HCT116 (cell line): ENCODE measurements around the gene MLPH. TPM values are rescaled to one million over a fixed set of nuclear protein-coding genes. Genes with fewer than 3 reads are reported as not detected.

Experiments used
- ATAC-seq: fragments of 200-7000 bp; cut with Tn5 transposase; 2 replicates; pipeline ENCODE4 v1.9.1; 2020; ENCODE audit warnings: mild to moderate bottlenecking, moderate library complexity
- BruUV-seq: library from RNA; stranded (reverse); fragments of 400-500 nt; replicated peaks from 2 replicates; lab custom pipeline; 2021; lab: Mats Ljungman, UMichigan
- CTCF ChIA-PET: fragments of 300-600 bp; sonication (Branson Sonifier 250); formaldehyde crosslinking; loops from one replicate; lab custom pipeline; 2021; ENCODE audit warnings: antibody characterized with exemption; lab: Charles Lee
- POLR2A ChIA-PET: fragments of 300-600, 350-600 bp; sonication (Branson Sonifier 250); formaldehyde crosslinking; loops from one replicate; lab custom pipeline; 2021; ENCODE audit warnings: antibody characterized with exemption; lab: Charles Lee
- RAD21 ChIA-PET, 2 experiments: fragments of 300-600 bp; sonication (Branson Sonifier 250); formaldehyde crosslinking; loops; one replicate each; lab custom pipeline; 2023; ENCODE audit warnings: low total read pairs in 2 of 2; ENCODE audit not compliant: uncharacterized antibody in 2 of 2, unreplicated experiment in 2 of 2, low non-redundant PET in 1 of 2; lab: Charles Lee
- DNase-seq: peaks from one replicate; pipeline ENCODE4 v3.0.0-alpha.2; 2010; ENCODE audit warnings: low read depth, low spot score
- H2AFZ ChIP-seq: fragments of 200-600 bp; shearing (Covaris generic), sonication (generic); 2 replicates; pipeline ENCODE4 v1.6.1; 2017; ENCODE audit warnings: low read depth, mixed run types, mixed read lengths, antibody characterized with exemption, low read length; ENCODE audit not compliant: poor library complexity, severe bottlenecking
- H3K27ac ChIP-seq: 2 replicates; pipeline ENCODE4 v1.5.1; 2012; ENCODE audit warnings: low read depth, low read length
- H3K27me3 ChIP-seq: fragments of 200-600 bp; sonication (generic); 2 replicates; pipeline ENCODE4 v1.6.1; 2016; ENCODE audit warnings: mixed run types, low read length, mixed read lengths; ENCODE audit not compliant: insufficient read depth
- H3K36me3 ChIP-seq, 2 experiments: fragments of 200-500 bp in 1 of 2; fragments of 200-600 bp in 1 of 2; sonication (Bioruptor generic) in 1 of 2; sonication (generic) in 1 of 2; 2 replicates each; pipeline versions ENCODE4 v1.5.1 to v1.6.1; 2014 to 2016; ENCODE audit warnings: low read length in 2 of 2, inconsistent platforms in 1 of 2, mixed read lengths in 1 of 2, mixed run types in 1 of 2; ENCODE audit not compliant: insufficient read depth in 2 of 2, control insufficient read depth in 1 of 2
- H3K4me1 ChIP-seq, 2 experiments: fragments of 200-600 bp in 1 of 2; sonication (generic) in 1 of 2; 2 replicates each; pipeline versions ENCODE4 v1.5.1 to v1.6.1; 2012 to 2017; ENCODE audit warnings: low read length in 2 of 2, inconsistent platforms in 1 of 2, mild to moderate bottlenecking in 1 of 2, mixed read lengths in 1 of 2, mixed run types in 1 of 2, moderate library complexity in 1 of 2; ENCODE audit not compliant: insufficient read depth in 2 of 2, control insufficient read depth in 1 of 2
- H3K4me2 ChIP-seq: fragments of 200-600 bp; sonication (generic); 2 replicates; pipeline ENCODE4 v1.6.1; 2017; ENCODE audit warnings: mixed run types, low read length, mixed read lengths
- H3K4me3 ChIP-seq, 2 experiments: fragments of 200-600 bp in 1 of 2; sonication (generic) in 1 of 2; replicated peaks in 1 of 2; 2 replicates each; pipeline ENCODE4 v1.5.1; 2011 to 2016; ENCODE audit warnings: low read length in 2 of 2, control low read depth in 1 of 2, low read depth in 1 of 2, mild to moderate bottlenecking in 1 of 2, mixed read lengths in 1 of 2, mixed run types in 1 of 2
- H3K79me2 ChIP-seq: fragments of 200-600 bp; sonication (generic); 2 replicates; pipeline ENCODE4 v1.6.1; 2017; ENCODE audit warnings: mild to moderate bottlenecking, mixed run types, low read length, moderate library complexity, mixed read lengths; ENCODE audit not compliant: insufficient read depth
- H3K9ac ChIP-seq: fragments of 200-600 bp; sonication (generic); 2 replicates; pipeline ENCODE4 v1.6.1; 2016; ENCODE audit warnings: low read length, mixed read lengths
- H3K9me2 ChIP-seq: fragments of 200-600 bp; sonication (generic), shearing (Covaris generic); 2 replicates; pipeline ENCODE4 v1.6.1; 2017; ENCODE audit warnings: mixed run types, mild to moderate bottlenecking, moderate library complexity; ENCODE audit not compliant: insufficient read depth
- H3K9me3 ChIP-seq, 2 experiments: fragments of 200-500 bp in 1 of 2; fragments of 200-600 bp in 1 of 2; sonication (Bioruptor generic) in 1 of 2; sonication (generic) in 1 of 2; 2 replicates each; pipeline ENCODE4 v1.6.1; 2014 to 2017; ENCODE audit warnings: low read length in 2 of 2, mixed read lengths in 2 of 2, inconsistent platforms in 1 of 2, low read depth in 1 of 2, mild to moderate bottlenecking in 1 of 2, mixed run types in 1 of 2, moderate library complexity in 1 of 2; ENCODE audit not compliant: control insufficient read depth in 1 of 2, insufficient read depth in 1 of 2
- H4K20me1 ChIP-seq: fragments of 200-600 bp; sonication (generic), shearing (Covaris generic); 2 replicates; pipeline ENCODE4 v1.6.1; 2017; ENCODE audit warnings: mixed run types, mild to moderate bottlenecking, moderate library complexity; ENCODE audit not compliant: insufficient read depth
- CBX3 ChIP-seq: IDR thresholded peaks from 2 replicates; pipeline ENCODE4 v1.6.1; 2012; ENCODE audit warnings: low read depth
- CEBPB ChIP-seq: IDR thresholded peaks from 2 replicates; pipeline ENCODE4 v1.6.1; 2012; ENCODE audit warnings: low read depth
- CTCF ChIP-seq, 3 experiments: fragments of 200-600 bp in 1 of 3; sonication (generic) in 1 of 3; IDR thresholded peaks in 2 of 3; conservative IDR thresholded peaks in 1 of 3; 2 replicates each; pipeline ENCODE4 v1.5.1; 2012 to 2017; ENCODE audit warnings: low read depth in 2 of 3, low read length in 2 of 3, antibody characterized with exemption in 1 of 3, borderline replicate concordance in 1 of 3, control low read depth in 1 of 3, mild to moderate bottlenecking in 1 of 3, mixed read lengths in 1 of 3, mixed run types in 1 of 3, moderate library complexity in 1 of 3; ENCODE audit not compliant: insufficient read depth in 1 of 3
- EGR1 ChIP-seq: IDR thresholded peaks from 2 replicates; pipeline ENCODE4 v1.6.1; 2012; ENCODE audit warnings: low read depth
- ELF1 ChIP-seq: IDR thresholded peaks from 2 replicates; pipeline ENCODE4 v1.6.1; 2012; ENCODE audit warnings: low read depth, borderline replicate concordance
- EZH2 ChIP-seq: fragments of 200-600 bp; sonication (generic); IDR thresholded peaks from 2 replicates; pipeline ENCODE4 v1.6.1; 2017; ENCODE audit warnings: antibody characterized with exemption, mixed run types
- FOSL1 ChIP-seq: IDR thresholded peaks from 2 replicates; pipeline ENCODE4 v1.6.1; 2012; ENCODE audit warnings: low read depth
- MAX ChIP-seq: IDR thresholded peaks from 2 replicates; pipeline ENCODE4 v1.6.1; 2012
- POLR2A ChIP-seq: IDR thresholded peaks from 2 replicates; pipeline ENCODE4 v1.7.0; 2011; ENCODE audit warnings: borderline replicate concordance; ENCODE audit not compliant: insufficient read depth, insufficient read length; ENCODE audit errors: extremely low read depth
- POLR2AphosphoS5 ChIP-seq: IDR thresholded peaks from 2 replicates; pipeline ENCODE4 v1.6.1; 2011; ENCODE audit warnings: mild to moderate bottlenecking, low read depth, low read length, moderate library complexity
- RAD21 ChIP-seq: IDR thresholded peaks from 2 replicates; pipeline ENCODE4 v1.6.1; 2012; ENCODE audit warnings: low read depth, mild to moderate bottlenecking
- REST ChIP-seq: IDR thresholded peaks from 2 replicates; pipeline ENCODE4 v1.6.1; 2012; ENCODE audit warnings: low read depth
- SRF ChIP-seq: IDR thresholded peaks from 2 replicates; pipeline ENCODE4 v1.6.1; 2012; ENCODE audit warnings: low read depth
- TCF7L2 ChIP-seq: IDR thresholded peaks from 2 replicates; pipeline ENCODE4 v1.7.0; 2011; ENCODE audit warnings: borderline replicate concordance, inconsistent platforms; ENCODE audit not compliant: insufficient read depth, insufficient read length; ENCODE audit errors: extremely low read depth
- ZBTB33 ChIP-seq: IDR thresholded peaks from 2 replicates; pipeline ENCODE4 v1.6.1; 2011; ENCODE audit warnings: mild to moderate bottlenecking, low read length, moderate library complexity; ENCODE audit not compliant: insufficient replicate concordance; ENCODE audit errors: extremely low read depth
- ZNF274 ChIP-seq: fragments of 200-500 bp; sonication (Bioruptor generic); IDR thresholded peaks from 2 replicates; pipeline ENCODE4 v1.6.1; 2014; ENCODE audit warnings: mild to moderate bottlenecking, low read depth, low read length, inconsistent platforms
- intact Hi-C: fragments of 100-400 bp; cut with micrococcal nuclease; formaldehyde crosslinking; loops from 2 replicates; pipeline ENCODE4 v1.10.0; 2022
- total RNA-seq: library from RNA; stranded (reverse); gene quantifications from one replicate; pipeline ENCODE4 v1.2.1, GENCODE V29; 2021; ENCODE audit not compliant: unreplicated experiment

MLPH gene
- total RNA-seq, 1 experiment from 2014 or later, result 81.4 TPM

GRCh38 chr2:237596520-237597195, 109.6 kb downstream of the MLPH start:
- H3K36me3 ChIP-seq, result no peaks in the 10 kb centered on the region
- no peaks in the 10 kb centered on the region for H4K20me1 ChIP-seq
- H3K9me3 ChIP-seq, result no peaks in the 10 kb centered on the region
- H3K9me2 ChIP-seq, result no peaks in the 10 kb centered on the region
- H2AFZ ChIP-seq, result no peak overlapping the region
- BruUV-seq, result no TSS peak
- ChIA-PET POLR2A (no interaction called here), RAD21 (no interaction called here), CTCF (interaction anchor here (1.0 kb wide), 1 partner anchor 25 kb away, joined by 3 read pairs; no protein-coding TSS in a partner anchor)
- no peak overlapping the region; the same call in 1 of the 2 replicates for H3K27ac ChIP-seq
- DNase-seq (no peak), ATAC-seq (no peak)
- intact Hi-C loops, result no loop called here
- H3K9ac ChIP-seq, result no peak overlapping the region
- H3K4me2 ChIP-seq, result peak overlapping the region; percentile 28; the same call in 1 of the 2 replicates
- H3K79me2 ChIP-seq, result no peaks in the 10 kb centered on the region
- H3K27me3 ChIP-seq, result no peaks in the 10 kb centered on the region
- no peak overlapping the region for H3K4me3 ChIP-seq
- peaks cover 7 to 15% of the 10 kb centered on the region in 2 experiments; a peak in 3 of 4 replicates for H3K4me1 ChIP-seq
- no peak for TF ChIP-seq CTCF (IDR thresholded peaks at IDR 0.05 in 2 of 3, conservative IDR thresholded peaks at IDR 0.05 in 1 of 3; ENCODE audit: borderline replicate concordance in 1 of 3, insufficient read depth in 1 of 3, low read depth in 2 of 3, low read length in 2 of 3)
- no peak for TF ChIP-seq ZNF274
- TF ChIP-seq EGR1, result no peak
- no peak for TF ChIP-seq TCF7L2
- no peak for TF ChIP-seq REST
- no peak for TF ChIP-seq RAD21
- no peak for TF ChIP-seq POLR2A
- no peak for TF ChIP-seq CEBPB
- TF ChIP-seq SRF, result no peak
- TF ChIP-seq CBX3, result no peak
- TF ChIP-seq EZH2, result no peak
- TF ChIP-seq ZBTB33, result no peak
- no peak for TF ChIP-seq ELF1
- no peak for TF ChIP-seq FOSL1
- no peak for TF ChIP-seq POLR2AphosphoS5
- TF ChIP-seq MAX, result no peak
